K562 (cell line): Measurements from ENCODE around the gene CELA3B. TPM values are rescaled to one million over a fixed set of nuclear protein-coding genes. Genes with fewer than 3 reads are reported as not detected.

Experiments used
- polyA plus RNA-seq, 8 experiments: library from polyadenylated mRNA; depleted of rRNA in 4 of 8; stranded (reverse) in 5 of 8; unstranded in 3 of 8; fragments of >200 nt; fragmentation: Nextera tagmentation in 2 of 8; fragmentation: Illumina TruSeq in 1 of 8; extraction: Ambion mirVana in 2 of 8; extraction: Trizol in 1 of 8; gene quantifications; 2 replicates each; pipeline versions ENCODE4 v1.2.1 to v1.2.3, GENCODE V29; 2011 to 2014; ENCODE audit warnings: inconsistent platforms in 1 of 8, missing spikeins in 1 of 8
- small RNA-seq: library from RNA; depleted of rRNA; stranded (forward); fragments of <200 nt; gene quantifications from one replicate; pipeline ENCODE3, GENCODE V24; 2014
- total RNA-seq, 7 experiments: library from RNA; depleted of rRNA in 6 of 7; stranded (reverse); fragments of >200 nt in 6 of 7; fragmentation: Illumina TruSeq in 2 of 7; extraction: Trizol in 2 of 7; gene quantifications; 2 replicates each; pipeline versions ENCODE4 v1.2.1 to v1.2.3, GENCODE V29; 2011 to 2021; ENCODE audit warnings: low replicate concordance in 1 of 7
- TF ChIP-seq, protein P1 (sequence below): fragments of 450-650 bp; IDR thresholded peaks from 2 replicates; pipeline ENCODE4 v1.6.1; 2016; ENCODE audit warnings: mild to moderate bottlenecking, moderate library complexity

CELA3B gene
- total and polyA plus RNA-seq, 9 of the 15 experiments (the other 6 are each of a cell fraction or from before 2014, with no cell fraction given) = 3.1 TPM; not detected in 8

DNA sequence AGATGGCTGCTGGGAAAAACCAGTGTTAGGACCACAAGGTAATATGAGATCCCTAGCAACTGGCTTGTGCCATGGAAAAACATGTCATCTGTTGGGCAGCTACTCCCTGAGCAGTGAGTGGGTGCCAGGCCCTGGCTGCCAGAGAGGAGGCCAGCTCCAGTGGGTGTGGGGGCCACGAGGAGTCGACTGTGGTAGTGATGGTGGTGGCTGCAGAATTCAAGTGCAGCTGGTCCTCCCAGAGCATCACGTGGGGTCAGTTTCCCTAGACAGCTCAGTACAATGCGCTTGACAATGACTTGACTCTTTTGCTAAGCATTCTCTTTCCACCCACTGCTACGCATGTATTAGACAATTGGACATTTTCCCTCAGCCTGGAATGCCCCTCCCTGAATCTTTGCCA is 61.2 kb downstream of the CELA3B start (continued):
- TF ChIP-seq, protein P1, sequence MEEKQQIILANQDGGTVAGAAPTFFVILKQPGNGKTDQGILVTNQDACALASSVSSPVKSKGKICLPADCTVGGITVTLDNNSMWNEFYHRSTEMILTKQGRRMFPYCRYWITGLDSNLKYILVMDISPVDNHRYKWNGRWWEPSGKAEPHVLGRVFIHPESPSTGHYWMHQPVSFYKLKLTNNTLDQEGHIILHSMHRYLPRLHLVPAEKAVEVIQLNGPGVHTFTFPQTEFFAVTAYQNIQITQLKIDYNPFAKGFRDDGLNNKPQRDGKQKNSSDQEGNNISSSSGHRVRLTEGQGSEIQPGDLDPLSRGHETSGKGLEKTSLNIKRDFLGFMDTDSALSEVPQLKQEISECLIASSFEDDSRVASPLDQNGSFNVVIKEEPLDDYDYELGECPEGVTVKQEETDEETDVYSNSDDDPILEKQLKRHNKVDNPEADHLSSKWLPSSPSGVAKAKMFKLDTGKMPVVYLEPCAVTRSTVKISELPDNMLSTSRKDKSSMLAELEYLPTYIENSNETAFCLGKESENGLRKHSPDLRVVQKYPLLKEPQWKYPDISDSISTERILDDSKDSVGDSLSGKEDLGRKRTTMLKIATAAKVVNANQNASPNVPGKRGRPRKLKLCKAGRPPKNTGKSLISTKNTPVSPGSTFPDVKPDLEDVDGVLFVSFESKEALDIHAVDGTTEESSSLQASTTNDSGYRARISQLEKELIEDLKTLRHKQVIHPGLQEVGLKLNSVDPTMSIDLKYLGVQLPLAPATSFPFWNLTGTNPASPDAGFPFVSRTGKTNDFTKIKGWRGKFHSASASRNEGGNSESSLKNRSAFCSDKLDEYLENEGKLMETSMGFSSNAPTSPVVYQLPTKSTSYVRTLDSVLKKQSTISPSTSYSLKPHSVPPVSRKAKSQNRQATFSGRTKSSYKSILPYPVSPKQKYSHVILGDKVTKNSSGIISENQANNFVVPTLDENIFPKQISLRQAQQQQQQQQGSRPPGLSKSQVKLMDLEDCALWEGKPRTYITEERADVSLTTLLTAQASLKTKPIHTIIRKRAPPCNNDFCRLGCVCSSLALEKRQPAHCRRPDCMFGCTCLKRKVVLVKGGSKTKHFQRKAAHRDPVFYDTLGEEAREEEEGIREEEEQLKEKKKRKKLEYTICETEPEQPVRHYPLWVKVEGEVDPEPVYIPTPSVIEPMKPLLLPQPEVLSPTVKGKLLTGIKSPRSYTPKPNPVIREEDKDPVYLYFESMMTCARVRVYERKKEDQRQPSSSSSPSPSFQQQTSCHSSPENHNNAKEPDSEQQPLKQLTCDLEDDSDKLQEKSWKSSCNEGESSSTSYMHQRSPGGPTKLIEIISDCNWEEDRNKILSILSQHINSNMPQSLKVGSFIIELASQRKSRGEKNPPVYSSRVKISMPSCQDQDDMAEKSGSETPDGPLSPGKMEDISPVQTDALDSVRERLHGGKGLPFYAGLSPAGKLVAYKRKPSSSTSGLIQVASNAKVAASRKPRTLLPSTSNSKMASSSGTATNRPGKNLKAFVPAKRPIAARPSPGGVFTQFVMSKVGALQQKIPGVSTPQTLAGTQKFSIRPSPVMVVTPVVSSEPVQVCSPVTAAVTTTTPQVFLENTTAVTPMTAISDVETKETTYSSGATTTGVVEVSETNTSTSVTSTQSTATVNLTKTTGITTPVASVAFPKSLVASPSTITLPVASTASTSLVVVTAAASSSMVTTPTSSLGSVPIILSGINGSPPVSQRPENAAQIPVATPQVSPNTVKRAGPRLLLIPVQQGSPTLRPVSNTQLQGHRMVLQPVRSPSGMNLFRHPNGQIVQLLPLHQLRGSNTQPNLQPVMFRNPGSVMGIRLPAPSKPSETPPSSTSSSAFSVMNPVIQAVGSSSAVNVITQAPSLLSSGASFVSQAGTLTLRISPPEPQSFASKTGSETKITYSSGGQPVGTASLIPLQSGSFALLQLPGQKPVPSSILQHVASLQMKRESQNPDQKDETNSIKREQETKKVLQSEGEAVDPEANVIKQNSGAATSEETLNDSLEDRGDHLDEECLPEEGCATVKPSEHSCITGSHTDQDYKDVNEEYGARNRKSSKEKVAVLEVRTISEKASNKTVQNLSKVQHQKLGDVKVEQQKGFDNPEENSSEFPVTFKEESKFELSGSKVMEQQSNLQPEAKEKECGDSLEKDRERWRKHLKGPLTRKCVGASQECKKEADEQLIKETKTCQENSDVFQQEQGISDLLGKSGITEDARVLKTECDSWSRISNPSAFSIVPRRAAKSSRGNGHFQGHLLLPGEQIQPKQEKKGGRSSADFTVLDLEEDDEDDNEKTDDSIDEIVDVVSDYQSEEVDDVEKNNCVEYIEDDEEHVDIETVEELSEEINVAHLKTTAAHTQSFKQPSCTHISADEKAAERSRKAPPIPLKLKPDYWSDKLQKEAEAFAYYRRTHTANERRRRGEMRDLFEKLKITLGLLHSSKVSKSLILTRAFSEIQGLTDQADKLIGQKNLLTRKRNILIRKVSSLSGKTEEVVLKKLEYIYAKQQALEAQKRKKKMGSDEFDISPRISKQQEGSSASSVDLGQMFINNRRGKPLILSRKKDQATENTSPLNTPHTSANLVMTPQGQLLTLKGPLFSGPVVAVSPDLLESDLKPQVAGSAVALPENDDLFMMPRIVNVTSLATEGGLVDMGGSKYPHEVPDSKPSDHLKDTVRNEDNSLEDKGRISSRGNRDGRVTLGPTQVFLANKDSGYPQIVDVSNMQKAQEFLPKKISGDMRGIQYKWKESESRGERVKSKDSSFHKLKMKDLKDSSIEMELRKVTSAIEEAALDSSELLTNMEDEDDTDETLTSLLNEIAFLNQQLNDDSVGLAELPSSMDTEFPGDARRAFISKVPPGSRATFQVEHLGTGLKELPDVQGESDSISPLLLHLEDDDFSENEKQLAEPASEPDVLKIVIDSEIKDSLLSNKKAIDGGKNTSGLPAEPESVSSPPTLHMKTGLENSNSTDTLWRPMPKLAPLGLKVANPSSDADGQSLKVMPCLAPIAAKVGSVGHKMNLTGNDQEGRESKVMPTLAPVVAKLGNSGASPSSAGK = 0 out of 2 replicates have a peak, but pooled peaks have one; percentile 5

Small RNA genes lying within 50 kb of the gene (small RNA-seq; reads per million reads assigned to genes)
- not detected for gene RN7SL186P
- not detected for gene RN7SL386P
- not detected for gene RNU6-1022P
- gene RNU6-776P = not detected

Other genes starting within 250 kb of the CELA3B start
- gene USP48, start 193.9 kb upstream of the CELA3B start, total RNA-seq (2014; rRNA removed) = 89.9 and 91.0 TPM in 2 replicates
- 106 and 120 TPM in 2 replicates for gene USP48, start 193.9 kb upstream of the CELA3B start, total RNA-seq (2014; rRNA removed; fragmentation: Illumina TruSeq; extraction: Trizol)
- gene USP48, start 193.9 kb upstream of the CELA3B start, total RNA-seq (2015; rRNA removed; fragmentation: Illumina TruSeq; extraction: Trizol) = 102 and 109 TPM in 2 replicates
- gene USP48, start 193.9 kb upstream of the CELA3B start, total RNA-seq (2021) = 123 TPM in 2 replicates
- 78.6 and 97.2 TPM in 2 replicates for gene USP48, start 193.9 kb upstream of the CELA3B start, polyA plus RNA-seq (2011; rRNA removed)
- 101 and 121 TPM in 2 replicates for gene USP48, start 193.9 kb upstream of the CELA3B start, polyA plus RNA-seq (2014; fragmentation: Illumina TruSeq; extraction: Trizol)
- gene USP48, start 193.9 kb upstream of the CELA3B start, polyA plus RNA-seq (2014; fragmentation: Nextera tagmentation; extraction: Ambion mirVana) = 10 to 100 TPM; 23.3 to 30.3 TPM
- 101 and 106 TPM in 2 replicates for gene USP48, start 193.9 kb upstream of the CELA3B start, polyA plus RNA-seq (2014; rRNA removed)
- gene LDLRAD2, start 164.8 kb upstream of the CELA3B start, total RNA-seq (2014; rRNA removed) = not detected in 2 replicates
- gene LDLRAD2, start 164.8 kb upstream of the CELA3B start, total RNA-seq (2014; rRNA removed; fragmentation: Illumina TruSeq; extraction: Trizol) = not detected in 2 replicates
- gene LDLRAD2, start 164.8 kb upstream of the CELA3B start, total RNA-seq (2015; rRNA removed; fragmentation: Illumina TruSeq; extraction: Trizol) = not detected in 2 replicates
- gene LDLRAD2, start 164.8 kb upstream of the CELA3B start, total RNA-seq (2021) = not detected in 2 replicates
- not detected in 2 replicates for gene LDLRAD2, start 164.8 kb upstream of the CELA3B start, polyA plus RNA-seq (2011; rRNA removed)
- gene LDLRAD2, start 164.8 kb upstream of the CELA3B start, polyA plus RNA-seq (2014; fragmentation: Illumina TruSeq; extraction: Trizol) = not detected in 2 replicates
- under 1 TPM; 0.45 to 0.48 TPM for gene LDLRAD2, start 164.8 kb upstream of the CELA3B start, polyA plus RNA-seq (2014; fragmentation: Nextera tagmentation; extraction: Ambion mirVana)
- gene LDLRAD2, start 164.8 kb upstream of the CELA3B start, polyA plus RNA-seq (2014; rRNA removed) = not detected in 2 replicates
- gene HSPG2, start 39.7 kb upstream of the CELA3B start, total RNA-seq (2014; rRNA removed) = 21.0 and 31.3 TPM in 2 replicates
- gene HSPG2, start 39.7 kb upstream of the CELA3B start, total RNA-seq (2014; rRNA removed; fragmentation: Illumina TruSeq; extraction: Trizol) = 11.4 and 15.7 TPM in 2 replicates
- 13.7 and 17.1 TPM in 2 replicates for gene HSPG2, start 39.7 kb upstream of the CELA3B start, total RNA-seq (2015; rRNA removed; fragmentation: Illumina TruSeq; extraction: Trizol)
- gene HSPG2, start 39.7 kb upstream of the CELA3B start, total RNA-seq (2021) = 139 and 160 TPM in 2 replicates
- gene HSPG2, start 39.7 kb upstream of the CELA3B start, polyA plus RNA-seq (2011; rRNA removed) = 9.9 and 20.6 TPM in 2 replicates
- 30.9 and 52.3 TPM in 2 replicates for gene HSPG2, start 39.7 kb upstream of the CELA3B start, polyA plus RNA-seq (2014; fragmentation: Illumina TruSeq; extraction: Trizol)
- under 1 TPM; 0.14 to 0.86 TPM for gene HSPG2, start 39.7 kb upstream of the CELA3B start, polyA plus RNA-seq (2014; fragmentation: Nextera tagmentation; extraction: Ambion mirVana)
- 29.9 and 34.2 TPM in 2 replicates for gene HSPG2, start 39.7 kb upstream of the CELA3B start, polyA plus RNA-seq (2014; rRNA removed)
- gene CELA3A, start 24.6 kb downstream of the CELA3B start, total RNA-seq (2014; rRNA removed) = not detected in 2 replicates
- gene CELA3A, start 24.6 kb downstream of the CELA3B start, total RNA-seq (2014; rRNA removed; fragmentation: Illumina TruSeq; extraction: Trizol) = not detected in 2 replicates
- not detected in 2 replicates for gene CELA3A, start 24.6 kb downstream of the CELA3B start, total RNA-seq (2015; rRNA removed; fragmentation: Illumina TruSeq; extraction: Trizol)
- gene CELA3A, start 24.6 kb downstream of the CELA3B start, total RNA-seq (2021) = 5.4 and 5.7 TPM in 2 replicates
- gene CELA3A, start 24.6 kb downstream of the CELA3B start, polyA plus RNA-seq (2011; rRNA removed) = not detected in 2 replicates
- not detected in 2 replicates for gene CELA3A, start 24.6 kb downstream of the CELA3B start, polyA plus RNA-seq (2014; fragmentation: Illumina TruSeq; extraction: Trizol)
- not detected for gene CELA3A, start 24.6 kb downstream of the CELA3B start, polyA plus RNA-seq (2014; fragmentation: Nextera tagmentation; extraction: Ambion mirVana)
- gene CELA3A, start 24.6 kb downstream of the CELA3B start, polyA plus RNA-seq (2014; rRNA removed) = not detected in 2 replicates
- 186 and 222 TPM in 2 replicates for gene CDC42, start 75.7 kb downstream of the CELA3B start, total RNA-seq (2014; rRNA removed)
- 370 and 448 TPM in 2 replicates for gene CDC42, start 75.7 kb downstream of the CELA3B start, total RNA-seq (2014; rRNA removed; fragmentation: Illumina TruSeq; extraction: Trizol)
- 313 and 336 TPM in 2 replicates for gene CDC42, start 75.7 kb downstream of the CELA3B start, total RNA-seq (2015; rRNA removed; fragmentation: Illumina TruSeq; extraction: Trizol)
- 242 and 247 TPM in 2 replicates for gene CDC42, start 75.7 kb downstream of the CELA3B start, total RNA-seq (2021)
- 331 and 398 TPM in 2 replicates for gene CDC42, start 75.7 kb downstream of the CELA3B start, polyA plus RNA-seq (2011; rRNA removed)
- gene CDC42, start 75.7 kb downstream of the CELA3B start, polyA plus RNA-seq (2014; fragmentation: Illumina TruSeq; extraction: Trizol) = 345 and 351 TPM in 2 replicates
- gene CDC42, start 75.7 kb downstream of the CELA3B start, polyA plus RNA-seq (2014; fragmentation: Nextera tagmentation; extraction: Ambion mirVana) = 100 to 1,000 TPM; 230 to 325 TPM
- 192 and 212 TPM in 2 replicates for gene CDC42, start 75.7 kb downstream of the CELA3B start, polyA plus RNA-seq (2014; rRNA removed)
- gene WNT4, start 166.1 kb downstream of the CELA3B start, total RNA-seq (2014; rRNA removed) = not detected in 2 replicates
- not detected in 2 replicates for gene WNT4, start 166.1 kb downstream of the CELA3B start, total RNA-seq (2014; rRNA removed; fragmentation: Illumina TruSeq; extraction: Trizol)
- not detected in 2 replicates for gene WNT4, start 166.1 kb downstream of the CELA3B start, total RNA-seq (2015; rRNA removed; fragmentation: Illumina TruSeq; extraction: Trizol)
- gene WNT4, start 166.1 kb downstream of the CELA3B start, total RNA-seq (2021) = 0.04 TPM in 1 of 2 replicates, not detected in the other
- gene WNT4, start 166.1 kb downstream of the CELA3B start, polyA plus RNA-seq (2011; rRNA removed) = not detected in 2 replicates
- gene WNT4, start 166.1 kb downstream of the CELA3B start, polyA plus RNA-seq (2014; fragmentation: Illumina TruSeq; extraction: Trizol) = not detected in 2 replicates
- gene WNT4, start 166.1 kb downstream of the CELA3B start, polyA plus RNA-seq (2014; fragmentation: Nextera tagmentation; extraction: Ambion mirVana) = under 1 TPM in 1 of 2 experiments, not detected in 1; 0.01 TPM
- gene WNT4, start 166.1 kb downstream of the CELA3B start, polyA plus RNA-seq (2014; rRNA removed) = not detected in 2 replicates